NCI-H226 (cell line): ENCODE data around the gene DUOX1.

Experiments used
- DNase-seq: peaks from one replicate; pipeline ENCODE4 v3.0.0-alpha.2; 2015

The DUOX1 gene

GRCh38 chr15:45169608-45170480 lies 40.0 kb downstream of the DUOX1 start:
- no peak for DNase-seq

- DNase-seq: no peak
Observed at GRCh38 chr15:45171912-45172311, 42.1 kb downstream of the DUOX1 start.

GRCh38 chr15:45174069-45174468 lies 44.3 kb downstream of the DUOX1 start:
- DNase-seq: no peak

GRCh38 chr15:45174577-45174976 lies 44.8 kb downstream of the DUOX1 start:
- no peak for DNase-seq

GRCh38 chr15:45177285-45177684 lies 47.5 kb downstream of the DUOX1 start:
- no peak for DNase-seq

- no peak for DNase-seq
Observed at GRCh38 chr15:45179221-45179985, 49.6 kb downstream of the DUOX1 start.

GRCh38 chr15:45180201-45180600 lies 50.4 kb downstream of the DUOX1 start:
- no peak for DNase-seq

GRCh38 chr15:45180648-45181436 lies 51.0 kb downstream of the DUOX1 start:
- no peak for DNase-seq

- DNase-seq: no peak
Observed at GRCh38 chr15:45181491-45182285, 51.9 kb downstream of the DUOX1 start.

GRCh38 chr15:45182996-45183395 lies 53.2 kb downstream of the DUOX1 start:
- DNase-seq: no peak

GRCh38 chr15:45183511-45183910 lies 53.7 kb downstream of the DUOX1 start:
- DNase-seq: no peak

GRCh38 chr15:45184562-45185041 lies 54.8 kb downstream of the DUOX1 start:
- DNase-seq: no peak

GRCh38 chr15:45185069-45185779 lies 55.4 kb downstream of the DUOX1 start:
- no peak for DNase-seq

GRCh38 chr15:45185903-45186770 lies 56.3 kb downstream of the DUOX1 start:
- DNase-seq: no peak

GRCh38 chr15:45186771-45187577 lies 57.2 kb downstream of the DUOX1 start:
- no peak for DNase-seq

- DNase-seq: no peak
Observed at GRCh38 chr15:45187578-45187893, 57.7 kb downstream of the DUOX1 start.

- DNase-seq: no peak
Observed at GRCh38 chr15:45187894-45188830, 58.4 kb downstream of the DUOX1 start, which contains the start of gene SHF. SHF (minus strand) TSS chr15:45187966; CDS start chr15:45187951, 15 bp downstream.

- no peak for DNase-seq
Observed at GRCh38 chr15:45197512-45197911, 67.7 kb downstream of the DUOX1 start.
